ENCODE measurements around the gene USP48.

Gene USP48

DNA sequence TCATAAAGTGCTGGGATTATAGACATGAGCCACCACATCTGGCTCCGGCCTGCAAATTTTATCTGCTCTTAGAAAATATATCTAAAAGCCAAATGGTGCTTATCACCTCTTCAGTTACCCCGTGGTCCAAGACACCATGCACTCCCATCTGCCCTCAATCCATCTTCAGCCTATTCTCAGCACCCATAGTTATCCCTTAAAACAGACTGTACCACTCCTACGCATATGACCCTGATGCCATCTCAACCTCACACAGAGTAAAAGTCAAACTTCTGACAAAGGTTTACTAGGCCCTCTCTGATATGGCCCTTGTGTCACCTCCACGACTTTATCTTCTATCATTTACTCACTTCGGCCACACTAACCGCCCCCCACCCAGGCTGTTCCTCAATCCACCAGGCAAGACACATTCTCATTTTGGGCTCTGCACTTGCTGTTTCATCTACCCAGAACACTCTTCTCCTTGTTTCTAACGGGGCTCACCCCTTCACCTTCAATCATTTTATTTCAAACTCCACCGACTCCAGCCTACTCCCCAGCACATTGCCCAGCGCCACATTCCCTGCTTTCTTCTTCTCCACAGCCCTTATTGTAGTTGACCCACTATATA lies 33.0 kb downstream of the USP48 start:
- no peak for DNase-seq (ENCODE audit: low read depth in 2 of 2)

DNA sequence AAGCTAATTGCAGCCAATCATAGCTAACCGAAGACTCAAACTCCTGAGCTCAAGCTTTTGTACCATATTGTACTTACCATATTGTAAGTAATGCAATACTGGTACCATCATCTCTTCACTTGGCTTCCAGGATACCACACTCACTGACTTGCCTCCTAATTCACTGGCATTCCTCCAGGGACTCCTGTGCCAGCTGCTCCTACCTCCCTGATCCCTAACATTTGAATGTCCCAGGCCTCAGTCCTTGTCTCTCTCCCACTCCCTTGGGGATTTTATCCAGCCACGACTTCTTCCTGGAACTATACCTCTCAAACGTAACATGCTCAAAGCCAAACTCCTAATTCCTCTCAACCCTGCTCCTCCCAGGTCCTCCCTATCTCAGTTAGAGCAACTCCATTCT lies 33.8 kb downstream of the USP48 start:
- no peak for DNase-seq (ENCODE audit: low read depth in 2 of 2)

DNA sequence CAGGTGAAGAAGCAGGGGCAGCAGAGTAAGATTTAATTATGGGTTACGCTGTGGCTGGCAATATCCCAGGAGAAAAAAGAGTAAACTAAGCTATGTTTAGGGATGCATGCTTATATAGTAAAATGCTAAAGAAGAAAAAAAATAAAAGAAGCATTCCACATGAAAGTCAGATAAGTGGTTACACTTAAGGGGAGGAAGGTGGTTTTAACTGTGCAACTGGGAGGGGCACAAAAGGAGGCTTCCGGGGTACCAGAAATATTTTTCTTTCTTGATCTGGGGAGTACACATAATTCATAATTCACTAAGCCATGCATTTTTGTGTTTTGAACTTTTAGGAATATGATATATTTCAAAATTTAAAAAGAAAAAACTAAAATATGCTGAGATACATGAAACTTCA lies 39.5 kb downstream of the USP48 start:
- DNase-seq (ENCODE audit: low read depth in 2 of 2) = no peak

DNA sequence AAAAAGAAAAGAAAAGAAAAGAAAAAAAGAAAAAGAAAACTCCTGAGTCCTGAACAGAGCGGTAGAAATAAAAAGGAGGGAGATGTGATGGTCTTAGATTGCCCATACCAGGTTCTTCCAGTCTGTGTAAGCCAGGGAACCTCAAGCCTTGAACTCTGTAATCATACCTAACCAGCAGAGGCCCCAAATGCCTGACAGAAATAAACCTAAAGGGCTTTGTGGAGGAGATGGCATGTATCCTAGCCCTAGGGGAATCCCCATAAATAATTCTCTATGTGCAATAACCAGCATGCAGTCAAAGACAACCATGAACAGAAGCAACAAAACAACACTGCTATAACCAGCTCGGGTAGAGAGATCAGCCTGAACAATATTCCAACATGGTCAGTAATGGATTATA lies 40.4 kb downstream of the USP48 start:
- DNase-seq (ENCODE audit: low read depth in 2 of 2) = no peak

DNA sequence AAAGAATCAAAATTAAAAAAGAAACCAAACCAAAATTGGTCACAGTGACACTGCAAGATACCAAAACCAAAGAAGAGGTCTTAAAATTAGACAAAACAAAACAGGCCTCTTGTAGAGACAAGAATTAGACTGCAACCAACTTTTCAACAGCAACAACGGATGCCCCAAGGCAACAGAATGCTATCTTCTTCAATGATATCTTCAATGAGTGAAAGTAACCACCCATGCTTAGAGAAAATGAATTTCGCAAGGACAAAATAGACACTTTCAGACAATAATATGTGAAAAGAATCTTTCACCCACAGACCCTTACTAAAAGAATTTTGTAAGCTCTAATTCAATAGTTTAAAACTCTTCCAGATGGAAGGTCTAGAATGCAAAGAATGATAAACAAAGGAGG lies 41.7 kb downstream of the USP48 start:
- DNase-seq (ENCODE audit: low read depth in 2 of 2) = no peak

DNA sequence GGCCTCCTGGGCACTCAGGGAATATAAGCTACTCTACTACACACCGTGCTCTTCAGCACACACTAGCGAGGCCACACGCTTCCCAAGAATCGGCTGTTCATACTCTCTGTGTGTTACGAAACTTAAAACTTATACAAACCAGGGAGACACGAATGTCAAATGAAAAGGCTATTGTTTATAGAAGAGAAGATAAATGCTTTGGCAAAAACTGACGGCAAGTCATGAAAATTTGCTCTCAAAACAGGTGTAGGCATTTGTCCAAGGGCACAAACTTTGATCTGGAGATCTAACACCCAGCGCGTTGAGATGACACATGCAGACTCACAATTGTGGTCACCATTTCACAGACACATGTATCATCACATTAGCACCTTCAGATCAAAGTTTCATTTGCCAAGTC lies 46.1 kb downstream of the USP48 start:
- no peak for DNase-seq (ENCODE audit: low read depth in 2 of 2)

DNA sequence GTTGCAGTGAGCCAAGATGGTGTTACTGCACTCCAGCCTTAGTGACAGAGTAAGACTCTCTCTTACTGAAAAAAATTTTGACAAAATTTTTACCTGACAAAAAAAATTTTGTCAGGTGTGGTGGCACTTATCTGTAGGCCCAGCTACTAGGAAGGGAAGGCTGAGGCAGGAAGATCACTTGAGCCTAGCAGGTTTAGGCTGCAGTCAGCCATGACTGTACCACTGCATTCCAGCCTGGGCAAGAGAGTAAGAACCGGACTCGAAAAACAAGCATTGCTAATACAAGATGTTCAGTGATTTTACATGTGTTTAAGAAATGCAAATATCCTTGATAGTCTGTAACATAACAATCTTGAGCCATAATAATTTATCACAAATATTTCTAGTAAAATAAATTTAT lies 46.9 kb downstream of the USP48 start:
- no peak for DNase-seq (ENCODE audit: low read depth in 2 of 2)

DNA sequence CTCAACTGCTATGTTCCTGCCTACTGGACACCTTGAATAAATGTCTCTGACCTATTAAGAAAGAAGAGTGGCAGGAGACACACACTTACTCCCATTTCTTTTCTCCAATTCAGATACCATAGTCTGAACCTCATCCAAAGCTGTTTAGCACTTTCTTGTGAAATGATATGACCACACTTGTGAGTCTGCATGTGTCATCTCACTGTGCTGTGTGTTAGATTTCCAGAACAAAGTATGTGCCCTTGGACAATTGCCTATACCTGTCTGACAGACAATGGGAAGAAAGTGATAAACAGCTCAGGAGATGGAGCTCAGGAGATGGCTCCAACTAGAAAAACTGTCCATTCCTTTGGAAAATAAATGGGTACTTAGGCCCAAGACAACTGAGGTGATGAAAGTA lies 48.4 kb downstream of the USP48 start:
- DNase-seq (ENCODE audit: low read depth in 2 of 2) = no peak

DNA sequence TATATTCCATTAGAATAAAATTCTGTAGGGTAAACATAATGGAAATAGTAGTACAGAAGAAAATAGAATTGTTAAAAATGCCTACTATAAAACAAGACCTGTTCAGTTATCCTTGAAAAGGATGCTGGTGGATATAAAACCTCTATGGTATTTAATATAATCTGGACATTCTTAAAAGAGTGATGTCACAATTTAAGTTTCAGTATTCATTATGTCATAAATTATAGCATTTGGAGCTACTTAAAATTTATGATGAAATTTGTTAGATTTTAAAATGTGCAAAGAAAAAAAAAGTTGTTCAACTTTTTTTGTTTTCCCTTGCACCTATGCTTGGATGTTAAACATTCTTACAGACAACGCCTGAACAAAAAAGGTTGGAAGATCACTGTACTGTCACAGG lies 50.3 kb downstream of the USP48 start:
- DNase-seq (ENCODE audit: low read depth in 2 of 2) = no peak

DNA sequence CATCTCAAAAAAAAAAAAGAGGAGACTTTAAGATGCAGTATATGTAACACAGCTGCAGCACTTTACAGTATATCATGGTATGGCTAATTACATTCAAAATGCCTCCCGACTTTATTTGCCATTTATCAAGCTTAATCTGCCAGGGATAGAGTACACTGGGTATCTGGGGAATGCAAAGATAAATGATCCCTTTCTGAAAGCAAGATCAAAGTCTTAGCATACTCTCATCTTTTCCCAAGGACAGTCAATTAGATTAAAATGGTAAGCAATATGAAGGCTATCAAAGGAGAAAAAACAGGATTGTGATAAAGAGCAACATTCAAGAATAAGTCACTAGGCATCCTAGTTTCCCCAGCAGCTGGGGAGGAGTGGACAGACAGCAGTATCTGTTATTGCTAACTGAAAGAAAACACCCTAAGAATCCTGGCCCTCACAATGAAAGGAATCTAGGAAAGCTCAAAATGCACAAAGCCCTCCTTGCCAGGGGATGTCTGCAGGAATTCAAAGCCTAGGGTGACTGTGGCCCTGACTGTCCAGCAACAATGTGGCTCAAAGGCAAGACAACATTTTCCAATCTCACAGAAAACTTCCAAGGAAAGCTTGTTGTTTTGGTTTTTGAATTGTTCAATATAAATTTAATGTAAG lies 57.1 kb downstream of the USP48 start:
- DNase-seq (ENCODE audit: low read depth in 2 of 2) = no peak

DNA sequence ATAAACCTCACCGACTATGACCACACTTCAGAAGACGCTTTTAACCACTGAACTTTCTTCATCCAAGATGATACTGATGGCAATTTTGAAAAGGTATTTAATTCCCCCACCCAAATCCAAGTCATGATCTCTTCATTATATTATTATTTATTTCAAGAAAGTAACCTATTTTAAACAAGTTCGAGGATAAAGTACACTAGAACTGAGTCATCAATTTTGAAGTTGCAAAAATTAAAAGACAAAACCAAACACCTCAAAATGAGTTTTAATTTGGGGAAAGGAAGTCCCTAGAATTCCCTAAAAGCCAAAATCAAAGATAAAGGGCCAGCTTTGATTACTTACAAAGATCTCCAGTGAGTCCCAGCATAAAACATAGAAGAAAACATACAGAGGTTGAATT lies 58.4 kb downstream of the USP48 start:
- DNase-seq (ENCODE audit: low read depth in 2 of 2) = no peak

DNA sequence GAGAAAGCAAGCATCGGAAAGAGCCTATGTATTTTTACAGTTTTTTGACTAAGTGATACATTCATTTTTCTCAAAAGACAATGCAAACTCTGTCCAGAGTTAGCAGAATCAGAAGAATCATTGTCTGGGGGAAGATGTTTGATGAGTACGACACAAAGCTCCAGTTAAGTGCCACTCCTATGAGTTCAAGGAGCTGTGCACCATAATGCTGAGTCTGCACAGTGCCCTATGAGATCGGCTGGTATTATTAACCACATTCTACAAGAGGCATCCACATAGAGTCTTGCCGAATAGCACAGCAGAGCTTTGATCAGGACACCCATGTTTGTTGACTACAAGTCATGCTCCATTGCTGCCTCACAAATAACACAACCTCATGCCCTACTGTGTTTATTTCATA lies 58.9 kb downstream of the USP48 start:
- no peak for DNase-seq (ENCODE audit: low read depth in 2 of 2)

DNA sequence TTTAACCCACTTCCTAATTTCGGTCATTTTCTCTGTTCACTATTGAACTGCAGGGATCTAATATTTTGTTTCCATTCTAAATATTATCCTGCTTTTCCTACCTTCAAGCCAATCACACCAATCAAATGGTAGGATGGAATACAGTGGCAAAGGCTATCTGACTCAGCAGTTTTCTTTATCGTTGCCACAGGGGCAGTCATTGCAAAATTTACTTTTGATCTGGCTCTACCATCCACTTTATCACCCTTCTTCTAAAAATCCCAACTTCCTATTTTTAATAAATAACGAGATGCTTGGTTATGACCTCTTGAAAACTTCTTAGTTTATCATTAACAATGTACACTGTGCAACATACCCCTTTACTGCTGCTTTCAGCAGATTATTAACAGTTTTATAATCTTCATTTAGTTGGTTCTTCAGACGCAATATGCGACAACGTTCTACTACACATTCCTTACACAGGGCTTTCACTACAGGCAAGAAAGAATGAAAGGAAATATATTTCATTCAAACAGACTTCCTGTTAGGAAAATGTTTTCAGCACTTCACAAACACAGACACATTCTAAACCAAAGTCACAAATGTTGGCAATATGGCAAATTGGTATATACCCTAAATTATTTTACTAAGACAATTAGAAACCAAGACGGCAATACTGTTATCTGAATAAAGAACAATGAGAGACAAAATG lies 61.5 kb downstream of the USP48 start:
- no peak for DNase-seq (ENCODE audit: low read depth in 2 of 2)

DNA sequence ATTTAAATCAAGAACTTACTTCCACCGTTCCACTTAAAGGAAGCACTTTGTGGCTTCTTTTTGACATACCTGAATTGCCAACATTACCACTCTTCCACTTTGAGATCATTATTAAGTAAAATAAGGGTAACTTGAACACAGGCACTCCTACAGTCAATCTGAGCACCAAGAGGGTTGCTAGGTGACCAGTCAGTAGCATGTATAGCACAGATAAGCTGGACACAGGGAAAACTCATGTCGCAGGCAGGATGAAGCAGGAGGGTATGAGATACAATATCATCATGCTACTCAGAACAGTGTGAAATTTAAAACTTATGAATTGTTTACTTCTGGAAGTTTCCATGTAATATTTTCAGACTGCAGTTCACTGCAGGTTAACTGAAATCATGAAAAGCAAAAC lies 66.8 kb downstream of the USP48 start:
- no peak for DNase-seq (ENCODE audit: low read depth in 2 of 2)

DNA sequence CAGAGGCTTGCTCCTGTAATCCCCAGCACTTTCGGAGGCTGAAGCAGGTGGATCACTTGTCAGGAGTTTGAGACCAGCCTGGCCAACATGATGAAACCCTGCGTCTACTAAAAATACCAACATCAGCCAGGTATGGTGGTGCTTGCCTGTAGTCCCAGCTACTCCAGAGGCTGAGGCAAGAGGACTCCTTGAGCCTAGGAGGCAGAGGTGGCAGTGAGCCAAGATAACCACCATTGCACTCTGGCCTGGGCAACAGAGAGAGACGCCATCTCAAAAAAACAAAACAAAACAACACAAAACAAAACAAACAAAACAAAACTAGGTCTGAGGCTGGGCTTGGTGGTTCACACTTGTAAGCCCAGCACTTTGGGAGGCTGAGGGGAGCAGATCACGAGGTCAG lies 75.1 kb downstream of the USP48 start:
- DNase-seq (ENCODE audit: low read depth in 2 of 2) = no peak

DNA sequence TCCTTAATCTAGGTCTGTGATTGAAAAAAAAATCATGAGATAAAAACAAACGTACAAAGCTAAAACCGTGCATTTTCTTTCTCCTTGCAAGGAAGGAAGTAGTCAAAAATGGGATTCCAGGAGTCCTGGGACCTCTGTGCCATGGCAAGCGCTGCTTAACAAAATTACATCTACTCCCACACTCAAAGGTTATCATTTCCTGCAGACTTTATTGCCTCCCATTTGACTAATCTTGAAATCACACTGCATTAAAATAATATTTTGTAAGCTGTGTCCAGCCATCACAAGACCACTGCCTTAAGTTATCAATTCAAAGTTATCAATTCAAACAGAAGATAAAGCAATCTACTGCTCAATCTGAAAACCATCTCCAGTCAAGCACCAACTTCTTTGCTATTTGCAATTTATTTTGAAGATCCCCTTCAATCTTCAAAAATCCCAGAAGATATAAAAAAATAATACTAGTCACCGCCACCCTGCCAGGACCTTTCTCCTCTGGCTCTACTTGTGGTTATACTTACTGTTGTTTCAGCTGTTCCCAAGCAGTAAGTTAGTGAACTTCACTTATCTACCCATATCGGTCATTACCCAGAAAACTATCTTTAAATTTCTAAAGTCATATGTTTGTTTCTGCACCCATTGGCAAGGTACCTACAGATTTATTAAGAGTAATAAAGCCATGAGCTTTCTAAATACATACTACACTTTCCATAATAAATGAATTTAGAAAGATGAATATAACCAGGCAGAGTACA lies 75.7 kb downstream of the USP48 start:
- DNase-seq (ENCODE audit: low read depth in 2 of 2) = no peak

DNA sequence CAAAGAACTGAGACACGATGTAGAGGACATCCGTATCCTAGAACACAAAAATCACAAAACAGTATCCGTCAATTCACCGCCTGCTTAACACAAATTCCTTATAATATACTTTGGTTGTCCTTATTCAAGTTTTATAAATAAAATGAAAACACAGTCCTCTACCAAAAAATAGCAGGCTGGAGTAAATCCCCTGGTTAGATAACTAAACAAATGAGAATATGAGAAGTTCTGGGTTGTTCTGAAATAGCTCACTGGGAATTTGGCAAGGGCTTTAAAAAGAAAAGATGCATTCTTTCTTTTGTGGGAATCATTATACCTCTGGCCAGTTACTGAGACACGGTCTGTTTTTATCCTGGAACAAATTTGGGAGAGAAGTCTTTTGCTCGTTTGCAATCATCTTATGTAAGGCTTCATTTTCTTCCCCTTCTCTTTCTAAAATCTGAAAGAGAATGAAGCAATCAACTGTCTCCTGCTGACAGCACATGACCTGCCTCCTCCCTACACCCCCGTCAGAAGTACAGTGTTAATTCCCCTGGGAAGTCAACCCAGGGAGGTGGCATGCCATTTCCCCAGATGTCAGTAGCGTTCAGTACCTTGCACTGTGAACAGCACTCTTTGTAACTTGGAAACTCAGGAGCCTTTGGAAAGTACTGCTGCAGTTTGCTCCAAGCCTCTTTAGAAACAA lies 76.7 kb downstream of the USP48 start:
- no peak for DNase-seq (ENCODE audit: low read depth in 2 of 2)

DNA sequence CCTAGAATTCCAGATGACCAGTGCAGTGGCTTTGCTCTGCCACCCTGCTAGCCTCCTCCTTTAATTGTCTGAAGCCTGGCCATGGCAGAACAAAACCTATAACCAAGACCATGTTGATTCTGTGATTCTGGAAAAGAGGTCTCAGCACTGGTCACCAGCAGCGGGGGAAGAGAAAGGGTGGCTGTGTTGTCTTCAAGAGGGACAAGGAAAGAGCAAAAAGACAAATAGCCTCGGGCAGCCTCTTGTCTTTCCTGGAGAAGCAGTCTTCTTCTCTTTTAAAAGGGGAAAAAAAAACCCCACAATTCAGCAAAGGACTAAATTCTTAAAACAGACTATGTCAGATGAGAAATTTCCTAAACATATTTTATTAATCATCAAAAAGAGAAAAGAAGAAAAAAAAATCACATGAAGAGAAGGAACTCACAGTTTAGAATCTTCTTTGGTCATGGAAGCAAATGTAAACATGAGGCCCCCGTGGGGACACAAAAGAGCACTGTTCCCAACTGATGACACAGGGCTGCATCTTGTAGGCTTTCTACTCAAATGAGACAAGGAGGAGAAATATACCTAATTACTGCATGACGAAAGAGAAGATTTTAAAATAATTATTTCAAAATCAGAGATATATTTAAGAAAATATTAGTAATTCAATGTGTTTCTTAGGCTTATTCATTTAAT lies 77.5 kb downstream of the USP48 start:
- DNase-seq (ENCODE audit: low read depth in 2 of 2) = no peak

DNA sequence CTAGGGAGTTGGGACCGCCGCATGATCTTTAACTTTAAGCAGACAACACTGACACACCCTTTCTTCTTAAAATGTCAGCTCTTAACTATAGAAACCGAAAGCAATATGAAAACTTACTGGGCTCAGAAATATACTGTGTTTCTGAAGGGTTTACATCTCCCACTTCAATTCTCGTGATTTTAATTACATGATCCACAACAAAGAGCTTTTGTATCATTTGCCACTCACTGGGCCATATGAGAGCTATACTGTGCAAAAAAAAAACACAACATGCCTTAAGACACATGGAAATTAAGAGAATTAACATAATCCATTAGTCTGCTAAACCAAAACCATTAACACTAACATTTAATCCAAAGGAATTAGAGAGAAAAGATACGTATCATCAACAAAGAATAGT lies 78.8 kb downstream of the USP48 start:
- DNase-seq (ENCODE audit: low read depth in 2 of 2) = no peak

DNA sequence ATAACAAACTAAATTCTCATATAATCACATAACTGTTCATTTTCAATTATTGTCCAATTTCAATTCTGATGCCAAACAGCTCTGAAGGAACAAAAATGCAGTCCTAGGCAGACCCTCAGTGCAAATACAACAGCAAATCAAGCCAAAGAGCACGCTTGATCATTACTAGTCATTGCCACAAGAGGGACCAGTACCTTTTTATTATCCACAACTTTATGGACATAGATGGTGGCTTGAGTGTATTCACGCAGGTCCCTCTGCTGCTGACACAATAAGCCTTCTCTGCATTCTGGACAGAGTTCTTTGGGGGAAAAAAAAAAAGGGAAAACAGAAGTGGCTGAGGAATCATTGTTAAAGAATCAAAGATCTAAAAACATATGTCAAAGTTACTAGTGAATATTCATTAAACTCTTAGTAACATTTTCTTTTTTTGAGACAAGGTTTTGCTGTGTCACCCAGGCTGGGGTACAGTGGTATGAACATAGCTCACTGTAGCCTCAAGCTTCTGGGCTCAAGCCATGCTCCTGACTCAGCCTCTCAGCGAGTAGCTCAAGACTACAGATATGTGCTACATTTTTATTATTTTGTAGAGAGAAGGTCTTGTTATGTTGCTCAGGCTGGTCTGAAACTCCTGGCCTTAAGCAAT lies 79.5 kb downstream of the USP48 start:
- DNase-seq (ENCODE audit: low read depth in 2 of 2) = no peak

DNA sequence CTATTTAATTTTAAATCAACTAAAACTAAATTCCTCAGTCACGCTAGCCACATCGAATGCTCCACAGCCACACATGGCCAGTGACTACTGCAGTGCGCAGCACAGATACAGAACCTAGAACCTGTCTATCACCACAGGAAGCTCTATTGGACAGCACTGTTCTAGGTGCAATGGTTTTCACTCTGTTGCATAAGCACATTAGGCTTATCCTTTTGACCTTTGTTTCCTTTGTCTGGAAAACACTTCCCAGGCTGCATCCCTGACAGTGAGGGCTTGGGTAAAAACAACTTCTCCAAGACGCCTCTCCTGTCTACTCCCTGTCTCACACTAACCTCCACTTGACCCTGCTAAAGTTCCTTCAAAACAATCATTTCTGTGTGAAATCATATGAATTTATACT lies 80.2 kb downstream of the USP48 start:
- no peak for DNase-seq (ENCODE audit: low read depth in 2 of 2)

Measured in stimulated activated CD8-positive, alpha-beta memory T cell treated with anti-CD3 and anti-CD28 coated beads, Interleukin-2, amount 100 ng/mL, for 48 hours (primary cell).